GM12892 (cell line): ENCODE results near the gene WFDC6.

ENCODE experiments used
- POLR2A ChIP-seq: IDR thresholded peaks from 2 replicates; pipeline ENCODE4 v1.6.1; 2011; ENCODE audit warnings: low read depth, low read length, control low read depth
- TAF1 ChIP-seq: IDR thresholded peaks from 2 replicates; pipeline ENCODE4 v1.6.1; 2011; ENCODE audit warnings: low read depth, mild to moderate bottlenecking, control low read depth, low read length, borderline replicate concordance

DNA sequence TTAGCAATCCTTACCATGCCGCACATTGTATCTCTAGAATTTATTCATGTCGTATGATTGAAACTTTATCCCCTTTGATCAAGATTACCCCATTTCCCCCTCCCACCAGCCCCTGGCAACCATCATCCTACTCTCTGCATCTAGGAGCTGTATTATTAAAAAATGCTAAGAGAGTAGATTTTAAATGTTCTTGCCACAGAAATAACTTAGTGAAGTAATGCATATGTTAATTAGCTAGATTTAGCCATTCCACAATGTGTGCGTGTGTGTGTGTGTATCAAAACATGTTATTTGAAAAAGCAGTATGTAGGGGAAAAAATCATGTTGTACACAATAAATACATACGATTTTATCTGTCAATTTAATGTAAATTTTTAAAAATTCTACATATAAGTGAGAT lies 12.0 kb downstream of the WFDC6 start:
- TF ChIP-seq POLR2A: no peak
- TF ChIP-seq TAF1: no peak
